Ovary (tissue), 3 donors: ENCODE measurements around the gene PDE4DIP.
"Not testable (repeated sequence)": the region's sequence is repeated elsewhere in the genome, so short reads cannot be mapped to it uniquely, and the experiment has no call there.

Experiments used
- EP300 ChIP-seq: sonication (generic); formaldehyde crosslinking; IDR thresholded peaks from one replicate; pipeline ENCODE4 v1.6.1; 2017; ENCODE audit warnings: antibody characterized with exemption
- TF ChIP-seq, protein P1 (sequence below), 3 donors: fragments of 450-650 bp in 2 of 3; fragments of 200-600 bp in 1 of 3; IDR thresholded peaks; one replicate each; pipeline versions ENCODE4 v1.5.1 to v1.8.0; 2016 to 2022; ENCODE audit warnings: antibody characterized with exemption in 3 of 3, mild to moderate bottlenecking in 1 of 3
- donor health status: DM: no; HTN: no; CAD: no.

DNA sequence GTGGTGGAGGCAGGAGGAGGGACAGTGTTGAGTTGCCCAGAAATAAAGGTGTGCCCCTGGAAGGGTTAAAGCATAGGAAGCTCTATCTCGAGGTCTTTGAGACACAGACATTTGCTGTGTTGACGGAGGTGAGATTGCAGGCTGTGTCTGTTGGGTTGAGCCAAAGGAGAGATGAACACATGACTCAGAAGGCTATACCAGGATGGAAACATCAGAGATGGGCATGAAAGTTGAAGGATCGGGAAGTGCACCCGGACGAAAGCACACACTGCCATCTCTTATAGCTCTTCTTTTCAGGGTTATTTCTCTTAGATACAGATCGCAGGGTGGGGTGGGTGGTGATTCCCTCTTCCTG, 35.3 kb upstream of the PDE4DIP start:
- TF ChIP-seq, protein P1, sequence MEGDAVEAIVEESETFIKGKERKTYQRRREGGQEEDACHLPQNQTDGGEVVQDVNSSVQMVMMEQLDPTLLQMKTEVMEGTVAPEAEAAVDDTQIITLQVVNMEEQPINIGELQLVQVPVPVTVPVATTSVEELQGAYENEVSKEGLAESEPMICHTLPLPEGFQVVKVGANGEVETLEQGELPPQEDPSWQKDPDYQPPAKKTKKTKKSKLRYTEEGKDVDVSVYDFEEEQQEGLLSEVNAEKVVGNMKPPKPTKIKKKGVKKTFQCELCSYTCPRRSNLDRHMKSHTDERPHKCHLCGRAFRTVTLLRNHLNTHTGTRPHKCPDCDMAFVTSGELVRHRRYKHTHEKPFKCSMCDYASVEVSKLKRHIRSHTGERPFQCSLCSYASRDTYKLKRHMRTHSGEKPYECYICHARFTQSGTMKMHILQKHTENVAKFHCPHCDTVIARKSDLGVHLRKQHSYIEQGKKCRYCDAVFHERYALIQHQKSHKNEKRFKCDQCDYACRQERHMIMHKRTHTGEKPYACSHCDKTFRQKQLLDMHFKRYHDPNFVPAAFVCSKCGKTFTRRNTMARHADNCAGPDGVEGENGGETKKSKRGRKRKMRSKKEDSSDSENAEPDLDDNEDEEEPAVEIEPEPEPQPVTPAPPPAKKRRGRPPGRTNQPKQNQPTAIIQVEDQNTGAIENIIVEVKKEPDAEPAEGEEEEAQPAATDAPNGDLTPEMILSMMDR (IDR thresholded peaks at IDR 0.05) = not testable (repeated sequence)
- TF ChIP-seq EP300 = not testable (repeated sequence)
